ENCODE measurements around the gene STK17B.
"Not testable (repeated sequence)": the region's sequence is repeated elsewhere in the genome, so short reads cannot be mapped to it uniquely, and the experiment has no call there.

Gene STK17B

GRCh38 chr2:196105951-196106350 is 65.4 kb downstream of the STK17B start:
- DNase-seq: peak; percentile 25

GRCh38 chr2:196104066-196104465 is 67.3 kb downstream of the STK17B start:
- DNase-seq: no peak

GRCh38 chr2:196103626-196104025 is 67.8 kb downstream of the STK17B start:
- DNase-seq: no peak

DNA sequence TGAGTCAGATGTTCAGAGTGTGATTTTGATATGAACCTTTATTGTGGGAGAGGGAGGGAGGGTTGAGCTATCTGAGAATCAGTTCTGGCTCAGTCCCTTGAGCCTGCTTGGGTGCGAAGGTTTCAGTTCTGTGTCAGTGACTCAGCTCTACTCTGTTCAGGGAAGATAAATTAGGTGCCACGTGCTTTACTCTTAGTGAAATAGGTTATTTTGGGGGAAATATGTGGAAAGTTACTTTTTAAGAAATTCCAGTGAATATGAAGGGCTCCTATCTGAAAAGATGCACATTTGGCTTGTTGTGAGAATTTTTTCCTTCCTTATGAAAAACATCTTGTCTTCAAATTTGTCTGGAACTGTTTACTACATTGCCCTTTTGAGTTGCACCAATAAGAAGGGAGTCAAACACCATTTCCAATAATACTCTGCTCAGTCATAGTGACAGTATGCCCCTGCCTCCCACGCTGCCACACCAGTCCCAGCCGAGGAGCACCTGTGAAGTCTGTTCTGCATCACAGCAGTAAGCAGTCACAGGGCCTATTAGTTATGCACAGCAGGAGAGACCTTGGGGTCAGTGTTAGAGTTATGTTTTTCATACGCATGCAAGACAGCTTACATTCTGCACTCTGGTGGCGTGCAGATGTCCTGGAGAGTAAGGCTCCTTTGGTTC is 69.9 kb downstream of the STK17B start:
- peak; percentile 18 to 57 for DNase-seq

GRCh38 chr2:196099916-196100315 is 71.5 kb downstream of the STK17B start:
- peak; percentile 14 to 31 for DNase-seq

GRCh38 chr2:196097864-196098660 is 73.3 kb downstream of the STK17B start:
- DNase-seq: no peak

- DNase-seq: no peak
Observed at GRCh38 chr2:196096982-196097745, 74.2 kb downstream of the STK17B start.

GRCh38 chr2:196096264-196096663 is 75.1 kb downstream of the STK17B start:
- no peak for DNase-seq

DNA sequence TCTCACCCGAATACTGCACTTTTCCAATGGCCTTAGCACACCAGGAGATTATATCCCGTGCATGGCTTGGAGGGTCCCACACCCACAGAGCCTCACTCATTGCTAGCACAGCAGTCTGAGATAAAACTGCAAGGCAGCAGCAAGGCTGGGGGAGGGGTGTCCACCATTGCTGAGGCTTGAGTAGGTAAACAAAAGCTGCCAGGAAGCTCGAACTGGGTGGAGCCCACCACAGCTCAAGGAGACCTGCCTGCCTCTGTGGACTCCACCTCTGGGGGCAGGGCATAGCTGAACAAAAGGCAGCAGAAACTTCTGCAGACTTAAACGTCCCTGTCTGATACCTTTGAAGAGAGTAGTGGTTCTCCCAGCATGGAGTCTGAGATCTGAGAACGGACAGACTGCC is 81.9 kb downstream of the STK17B start:
- not testable (repeated sequence) for DNase-seq

DNA sequence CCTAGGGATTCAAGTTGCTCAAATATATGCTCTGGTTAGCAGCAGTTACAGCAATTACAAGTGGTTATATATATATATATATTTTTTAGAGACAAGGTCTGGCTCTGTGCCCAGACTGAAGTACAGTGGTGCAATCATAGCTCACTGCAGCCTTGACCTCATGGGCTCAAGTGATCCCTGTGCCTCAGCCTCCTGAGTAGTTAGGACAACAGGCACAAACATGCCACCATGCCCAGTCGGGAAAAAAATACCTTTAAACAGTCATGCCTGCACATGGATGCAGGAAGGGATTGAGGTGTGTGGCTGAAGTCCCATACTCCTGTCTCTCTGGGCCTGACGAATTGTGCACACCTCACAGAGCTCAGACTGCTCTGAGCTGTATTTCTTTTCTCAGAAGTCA is 83.2 kb downstream of the STK17B start:
- no peak for DNase-seq

GRCh38 chr2:196086517-196087368 is 84.6 kb downstream of the STK17B start:
- DNase-seq: no peak

- no peak for DNase-seq
Observed at GRCh38 chr2:196083601-196084000, 87.8 kb downstream of the STK17B start.
